Panc1 (cell line): ENCODE data around the gene P2RX1. TPM values are rescaled to one million over a fixed set of nuclear protein-coding genes. Genes with fewer than 3 reads are reported as not detected.

ENCODE experiments used
- ATAC-seq: fragments of 200-7000 bp; cut with Tn5 transposase; 2 replicates; pipeline ENCODE4 v1.9.1; 2020; ENCODE audit warnings: mild to moderate bottlenecking, moderate library complexity
- BruUV-seq: library from RNA; stranded (reverse); fragments of 400-500 nt; replicated peaks from 2 replicates; lab custom pipeline; 2021; lab: Mats Ljungman, UMichigan
- CTCF ChIA-PET: fragments of 300-600 bp; sonication (Branson Sonifier 250); formaldehyde crosslinking; loops from one replicate; lab custom pipeline; 2022; ENCODE audit warnings: antibody characterized with exemption; lab: Charles Lee
- POLR2A ChIA-PET: fragments of 300-600 bp; sonication (Branson Sonifier 250); formaldehyde crosslinking; loops from one replicate; lab custom pipeline; 2022; ENCODE audit warnings: antibody characterized with exemption; lab: Charles Lee
- DNase-seq: peaks from one replicate; pipeline ENCODE4 v3.0.0-alpha.2; 2010; ENCODE audit warnings: low read depth, low spot score
- H3K27ac ChIP-seq: 2 replicates; pipeline ENCODE4 v1.5.1; 2011; ENCODE audit warnings: mild to moderate bottlenecking, low read length, inconsistent platforms
- H3K27me3 ChIP-seq: fragments of 200-500 bp; sonication (Bioruptor generic); 2 replicates; pipeline ENCODE4 v1.6.0; 2014; ENCODE audit warnings: low read length, inconsistent platforms; ENCODE audit not compliant: control insufficient read depth, insufficient read depth
- H3K36me3 ChIP-seq: fragments of 200-500 bp; sonication (Bioruptor generic); 2 replicates; pipeline ENCODE4 v1.5.1; 2014; ENCODE audit warnings: inconsistent platforms, mild to moderate bottlenecking, low read length, moderate library complexity; ENCODE audit not compliant: control insufficient read depth, insufficient read depth
- H3K4me1 ChIP-seq: 2 replicates; pipeline ENCODE4 v1.5.1; 2011; ENCODE audit warnings: inconsistent platforms, mild to moderate bottlenecking, low read length, moderate library complexity; ENCODE audit not compliant: control insufficient read depth, insufficient read depth
- H3K4me3 ChIP-seq, 2 experiments: 2 replicates each; pipeline ENCODE4 v1.5.1; 2011 to 2012; ENCODE audit warnings: low read depth in 2 of 2, low read length in 2 of 2, mild to moderate bottlenecking in 2 of 2, inconsistent platforms in 1 of 2, moderate library complexity in 1 of 2
- H3K9me3 ChIP-seq: fragments of 200-500 bp; sonication (Bioruptor generic); 2 replicates; pipeline ENCODE4 v1.5.1; 2014; ENCODE audit warnings: low read depth, mild to moderate bottlenecking, inconsistent platforms, low read length, moderate library complexity; ENCODE audit not compliant: control insufficient read depth, insufficient read depth
- POLR2AphosphoS5 ChIP-seq: IDR thresholded peaks from 2 replicates; pipeline ENCODE4 v1.6.1; 2012; ENCODE audit warnings: mild to moderate bottlenecking, low read depth, low read length, moderate library complexity
- SIN3A ChIP-seq: IDR thresholded peaks from 2 replicates; pipeline ENCODE4 v1.6.1; 2012; ENCODE audit warnings: low read depth, mild to moderate bottlenecking, low read length, moderate library complexity, borderline replicate concordance; ENCODE audit not compliant: insufficient read depth
- TCF7L2 ChIP-seq: IDR thresholded peaks from 2 replicates; pipeline ENCODE4 v1.6.1; 2011; ENCODE audit warnings: mild to moderate bottlenecking, low read depth, low read length, inconsistent platforms
- in situ Hi-C: cut with HindIII; loops from 2 replicates; pipeline ENCODE4 v1.10.0; 2016; ENCODE audit warnings: low sequenced_read_pairs, low pct_unique_long_range_greater_than_20kb
- intact Hi-C: fragments of 100-400 bp; cut with micrococcal nuclease; formaldehyde crosslinking; loops from one replicate; pipeline ENCODE4 v1.10.0; 2022; ENCODE audit not compliant: unreplicated experiment
- total RNA-seq: library from RNA; stranded (reverse); gene quantifications from one replicate; pipeline ENCODE4 v1.2.1, GENCODE V29; 2021; ENCODE audit not compliant: unreplicated experiment
- TF ChIP-seq, protein P1 (sequence below), 2 experiments: IDR thresholded peaks; 2 replicates each; pipeline ENCODE4 v1.6.1; 2011 to 2012; ENCODE audit warnings: low read depth in 2 of 2, control low read depth in 1 of 2, low read length in 1 of 2, mild to moderate bottlenecking in 1 of 2, moderate library complexity in 1 of 2; ENCODE audit not compliant: insufficient read depth in 1 of 2
- TF ChIP-seq, protein P2 (sequence below): fragments of 450-650 bp; IDR thresholded peaks from 2 replicates; pipeline ENCODE4 v1.5.1; 2017; ENCODE audit warnings: mild to moderate bottlenecking

Gene P2RX1
- total RNA-seq, 1 experiment from 2014 or later, result not detected

DNA sequence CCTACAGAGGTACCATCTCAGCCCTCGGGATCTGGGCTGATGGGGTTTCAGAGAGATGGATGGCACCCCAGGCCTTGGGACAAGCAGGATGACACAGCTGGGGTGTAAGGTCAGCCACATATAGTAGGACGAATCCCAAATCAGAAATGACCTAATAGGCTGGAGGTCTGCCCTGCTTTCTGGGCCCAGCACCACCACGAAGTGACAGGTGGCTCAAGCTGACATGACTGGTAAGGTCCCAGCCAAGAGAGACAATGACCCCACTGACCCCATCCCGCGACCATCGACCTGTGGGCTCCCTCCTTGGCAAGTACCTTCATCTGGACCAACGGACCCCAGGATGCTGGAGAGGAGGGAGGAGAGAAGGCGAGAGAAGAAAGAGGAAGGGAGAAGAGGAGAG is 39.0 kb downstream of the P2RX1 start:
- no peaks in the 10 kb centered on the region for H3K9me3 ChIP-seq
- no peak for TF ChIP-seq POLR2AphosphoS5
- DNase-seq, result no peak
- ATAC-seq, result no peak
- in situ Hi-C loops (no loop called here), intact Hi-C loops (no loop called here)
- no peak overlapping the region for H3K4me3 ChIP-seq
- H3K4me1 ChIP-seq, result no peaks in the 10 kb centered on the region
- H3K36me3 ChIP-seq, result no peaks in the 10 kb centered on the region
- no TSS peak for BruUV-seq
- H3K27me3 ChIP-seq, result no peaks in the 10 kb centered on the region
- CTCF ChIA-PET, result no interaction called here
- H3K27ac ChIP-seq, result no peak overlapping the region
- POLR2A ChIA-PET, result no interaction called here

DNA sequence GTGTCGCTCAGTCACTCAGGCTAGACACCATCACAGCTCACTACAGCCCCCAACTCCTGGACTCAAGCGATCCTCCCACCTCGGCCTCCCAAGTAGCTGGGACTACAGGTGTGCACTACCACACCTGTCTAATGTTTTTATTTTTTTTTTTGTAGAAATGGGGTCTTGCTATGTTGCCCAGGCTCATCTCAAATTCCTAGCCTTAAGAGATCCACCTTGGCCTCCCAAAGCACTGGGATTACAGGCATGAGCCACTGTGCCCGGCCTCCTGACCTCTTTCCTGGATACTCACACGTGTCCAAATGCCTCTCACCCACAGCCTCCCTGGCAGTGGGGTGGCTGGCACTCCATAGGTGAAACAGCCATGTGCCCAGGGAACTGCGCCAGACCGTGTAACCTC is 40.9 kb downstream of the P2RX1 start:
- no peak for DNase-seq
- CTCF ChIA-PET, result no interaction called here

DNA sequence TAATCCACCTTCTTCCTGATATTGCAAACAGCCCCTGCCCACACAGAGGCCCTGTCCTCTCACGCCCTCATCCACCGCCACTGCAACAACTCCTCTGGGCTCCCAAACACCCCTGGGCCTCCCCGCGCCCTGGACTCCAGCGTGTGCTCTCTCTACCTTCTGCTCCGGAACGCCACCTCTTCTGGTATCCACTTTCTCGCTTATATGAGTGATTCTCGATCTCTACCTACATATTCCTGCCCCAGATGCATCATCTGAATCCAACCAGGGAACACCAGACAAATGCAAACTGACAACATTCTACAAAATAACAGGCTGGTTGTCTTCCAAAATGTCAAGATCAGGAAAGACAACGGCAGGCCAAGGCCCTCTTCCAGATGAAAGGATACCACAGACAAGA is 42.4 kb downstream of the P2RX1 start:
- no peak for ATAC-seq
- Histone ChIP-seq H3K27me3 (no peaks in the 10 kb centered on the region), H3K9me3 (no peaks in the 10 kb centered on the region), H3K27ac (no peak overlapping the region), H3K4me3 (no peak overlapping the region), H3K36me3 (no peaks in the 10 kb centered on the region), H3K4me1 (no peaks in the 10 kb centered on the region)
- DNase-seq, result no peak
- TF ChIP-seq, protein P1, sequence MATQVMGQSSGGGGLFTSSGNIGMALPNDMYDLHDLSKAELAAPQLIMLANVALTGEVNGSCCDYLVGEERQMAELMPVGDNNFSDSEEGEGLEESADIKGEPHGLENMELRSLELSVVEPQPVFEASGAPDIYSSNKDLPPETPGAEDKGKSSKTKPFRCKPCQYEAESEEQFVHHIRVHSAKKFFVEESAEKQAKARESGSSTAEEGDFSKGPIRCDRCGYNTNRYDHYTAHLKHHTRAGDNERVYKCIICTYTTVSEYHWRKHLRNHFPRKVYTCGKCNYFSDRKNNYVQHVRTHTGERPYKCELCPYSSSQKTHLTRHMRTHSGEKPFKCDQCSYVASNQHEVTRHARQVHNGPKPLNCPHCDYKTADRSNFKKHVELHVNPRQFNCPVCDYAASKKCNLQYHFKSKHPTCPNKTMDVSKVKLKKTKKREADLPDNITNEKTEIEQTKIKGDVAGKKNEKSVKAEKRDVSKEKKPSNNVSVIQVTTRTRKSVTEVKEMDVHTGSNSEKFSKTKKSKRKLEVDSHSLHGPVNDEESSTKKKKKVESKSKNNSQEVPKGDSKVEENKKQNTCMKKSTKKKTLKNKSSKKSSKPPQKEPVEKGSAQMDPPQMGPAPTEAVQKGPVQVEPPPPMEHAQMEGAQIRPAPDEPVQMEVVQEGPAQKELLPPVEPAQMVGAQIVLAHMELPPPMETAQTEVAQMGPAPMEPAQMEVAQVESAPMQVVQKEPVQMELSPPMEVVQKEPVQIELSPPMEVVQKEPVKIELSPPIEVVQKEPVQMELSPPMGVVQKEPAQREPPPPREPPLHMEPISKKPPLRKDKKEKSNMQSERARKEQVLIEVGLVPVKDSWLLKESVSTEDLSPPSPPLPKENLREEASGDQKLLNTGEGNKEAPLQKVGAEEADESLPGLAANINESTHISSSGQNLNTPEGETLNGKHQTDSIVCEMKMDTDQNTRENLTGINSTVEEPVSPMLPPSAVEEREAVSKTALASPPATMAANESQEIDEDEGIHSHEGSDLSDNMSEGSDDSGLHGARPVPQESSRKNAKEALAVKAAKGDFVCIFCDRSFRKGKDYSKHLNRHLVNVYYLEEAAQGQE (IDR thresholded peaks at IDR 0.05; ENCODE audit: insufficient read depth in 1 of 2, low read depth in 2 of 2, low read length in 1 of 2), result no peak
- in situ Hi-C loops, result no loop called here
- intact Hi-C loops, result no loop called here
- ChIA-PET POLR2A (no interaction called here), CTCF (no interaction called here)
- no TSS peak for BruUV-seq

More for the DNA sequence above, 40.9 kb downstream of the P2RX1 start:
- ATAC-seq, result no peak
- in situ Hi-C loops (no loop called here), intact Hi-C loops (no loop called here)
- POLR2A ChIA-PET, result no interaction called here
- no peaks in the 10 kb centered on the region for H3K36me3 ChIP-seq
- H3K4me1 ChIP-seq, result no peaks in the 10 kb centered on the region
- TF ChIP-seq, protein P2, sequence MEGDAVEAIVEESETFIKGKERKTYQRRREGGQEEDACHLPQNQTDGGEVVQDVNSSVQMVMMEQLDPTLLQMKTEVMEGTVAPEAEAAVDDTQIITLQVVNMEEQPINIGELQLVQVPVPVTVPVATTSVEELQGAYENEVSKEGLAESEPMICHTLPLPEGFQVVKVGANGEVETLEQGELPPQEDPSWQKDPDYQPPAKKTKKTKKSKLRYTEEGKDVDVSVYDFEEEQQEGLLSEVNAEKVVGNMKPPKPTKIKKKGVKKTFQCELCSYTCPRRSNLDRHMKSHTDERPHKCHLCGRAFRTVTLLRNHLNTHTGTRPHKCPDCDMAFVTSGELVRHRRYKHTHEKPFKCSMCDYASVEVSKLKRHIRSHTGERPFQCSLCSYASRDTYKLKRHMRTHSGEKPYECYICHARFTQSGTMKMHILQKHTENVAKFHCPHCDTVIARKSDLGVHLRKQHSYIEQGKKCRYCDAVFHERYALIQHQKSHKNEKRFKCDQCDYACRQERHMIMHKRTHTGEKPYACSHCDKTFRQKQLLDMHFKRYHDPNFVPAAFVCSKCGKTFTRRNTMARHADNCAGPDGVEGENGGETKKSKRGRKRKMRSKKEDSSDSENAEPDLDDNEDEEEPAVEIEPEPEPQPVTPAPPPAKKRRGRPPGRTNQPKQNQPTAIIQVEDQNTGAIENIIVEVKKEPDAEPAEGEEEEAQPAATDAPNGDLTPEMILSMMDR, result no peak
- TF ChIP-seq SIN3A, result no peak
- TF ChIP-seq, protein P1 (IDR thresholded peaks at IDR 0.05; ENCODE audit: insufficient read depth in 1 of 2, low read depth in 2 of 2, low read length in 1 of 2), result no peak
- no peak for TF ChIP-seq POLR2AphosphoS5
- TF ChIP-seq TCF7L2, result no peak
- no peak overlapping the region for H3K4me3 ChIP-seq
- H3K27ac ChIP-seq, result no peak overlapping the region
- no TSS peak for BruUV-seq
- no peaks in the 10 kb centered on the region for H3K27me3 ChIP-seq
- no peaks in the 10 kb centered on the region for H3K9me3 ChIP-seq
